Sigmoid colon (tissue), 3 donors: ENCODE data around the gene CCSER1.

Experiments used
- CTCF ChIP-seq, 4 experiments: fragments of 450-650 bp in 3 of 4; fragments of 200-600 bp in 1 of 4; IDR thresholded peaks; one replicate each; pipeline ENCODE4 v1.5.1; 2016 to 2019; ENCODE audit warnings: antibody characterized with exemption in 4 of 4, mild to moderate bottlenecking in 3 of 4, moderate library complexity in 2 of 4
- POLR2A ChIP-seq, 2 donors: fragments of 450-650 bp; IDR thresholded peaks; one replicate each; pipeline ENCODE4 v1.6.1; 2016; ENCODE audit warnings: antibody characterized with exemption in 2 of 2, mild to moderate bottlenecking in 2 of 2, moderate library complexity in 2 of 2

- TF ChIP-seq CTCF (IDR thresholded peaks at IDR 0.05) (no peak), POLR2A (IDR thresholded peaks at IDR 0.05) (no peak)
These were observed 1246.4 kb downstream of the CCSER1 start for GRCh38 chr4:91373546-91373945.
